ENCODE data around the gene SKAP1.

The SKAP1 gene

DNA sequence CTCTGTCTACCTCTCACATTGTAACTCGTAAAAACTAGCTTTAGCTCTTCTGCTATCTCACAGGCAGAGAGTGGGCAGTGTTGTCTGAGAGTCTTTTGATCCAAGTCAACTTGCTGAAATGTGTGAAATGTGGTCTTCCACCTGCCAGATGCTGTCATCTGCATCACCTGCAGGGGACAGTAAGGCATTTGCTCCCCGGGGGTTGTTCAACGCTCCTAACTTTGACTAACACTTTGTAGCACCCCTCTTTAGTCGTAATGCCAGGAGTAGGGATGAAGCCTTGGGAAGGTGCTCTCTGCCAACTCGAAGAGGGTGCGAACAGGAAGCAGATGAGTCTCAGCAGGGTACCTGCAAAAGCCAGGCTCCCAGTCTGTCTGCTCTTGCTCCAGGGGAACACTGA is 286.4 kb downstream of the SKAP1 start:
- no peak for DNase-seq (ENCODE audit: extremely low read depth, low read depth)
- TF ChIP-seq, protein P1, sequence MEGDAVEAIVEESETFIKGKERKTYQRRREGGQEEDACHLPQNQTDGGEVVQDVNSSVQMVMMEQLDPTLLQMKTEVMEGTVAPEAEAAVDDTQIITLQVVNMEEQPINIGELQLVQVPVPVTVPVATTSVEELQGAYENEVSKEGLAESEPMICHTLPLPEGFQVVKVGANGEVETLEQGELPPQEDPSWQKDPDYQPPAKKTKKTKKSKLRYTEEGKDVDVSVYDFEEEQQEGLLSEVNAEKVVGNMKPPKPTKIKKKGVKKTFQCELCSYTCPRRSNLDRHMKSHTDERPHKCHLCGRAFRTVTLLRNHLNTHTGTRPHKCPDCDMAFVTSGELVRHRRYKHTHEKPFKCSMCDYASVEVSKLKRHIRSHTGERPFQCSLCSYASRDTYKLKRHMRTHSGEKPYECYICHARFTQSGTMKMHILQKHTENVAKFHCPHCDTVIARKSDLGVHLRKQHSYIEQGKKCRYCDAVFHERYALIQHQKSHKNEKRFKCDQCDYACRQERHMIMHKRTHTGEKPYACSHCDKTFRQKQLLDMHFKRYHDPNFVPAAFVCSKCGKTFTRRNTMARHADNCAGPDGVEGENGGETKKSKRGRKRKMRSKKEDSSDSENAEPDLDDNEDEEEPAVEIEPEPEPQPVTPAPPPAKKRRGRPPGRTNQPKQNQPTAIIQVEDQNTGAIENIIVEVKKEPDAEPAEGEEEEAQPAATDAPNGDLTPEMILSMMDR (IDR thresholded peaks at IDR 0.05; ENCODE audit: low read depth, low read length, missing control alignments) = no peak
- no peak overlapping the region for H3K4me3 ChIP-seq (replicated peaks; ENCODE audit: low read depth, low read length)

DNA sequence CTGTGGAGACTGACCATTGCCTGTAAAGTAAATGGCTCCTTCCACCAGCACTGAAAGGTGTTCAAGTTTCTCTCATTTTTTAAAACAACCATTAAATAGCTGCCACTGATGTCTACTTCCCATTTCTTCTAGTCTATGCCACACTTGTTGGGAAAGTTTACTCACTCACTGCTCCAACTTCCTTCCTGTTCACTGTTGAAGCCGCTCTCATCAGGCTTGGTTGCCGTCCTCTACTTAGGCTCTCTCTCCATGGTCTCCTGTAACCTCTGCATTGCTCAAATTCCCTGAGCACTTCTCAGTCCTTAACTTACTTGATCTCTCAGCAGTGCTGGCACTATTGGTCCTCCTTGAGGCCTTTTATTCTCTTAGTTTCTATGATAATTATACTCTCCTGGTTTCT is 290.1 kb downstream of the SKAP1 start:
- no peak for DNase-seq (ENCODE audit: extremely low read depth, low read depth)
- no peak overlapping the region for H3K4me3 ChIP-seq (replicated peaks; ENCODE audit: low read depth, low read length)
- TF ChIP-seq, protein P1 (IDR thresholded peaks at IDR 0.05; ENCODE audit: low read depth, low read length, missing control alignments) = no peak

DNA sequence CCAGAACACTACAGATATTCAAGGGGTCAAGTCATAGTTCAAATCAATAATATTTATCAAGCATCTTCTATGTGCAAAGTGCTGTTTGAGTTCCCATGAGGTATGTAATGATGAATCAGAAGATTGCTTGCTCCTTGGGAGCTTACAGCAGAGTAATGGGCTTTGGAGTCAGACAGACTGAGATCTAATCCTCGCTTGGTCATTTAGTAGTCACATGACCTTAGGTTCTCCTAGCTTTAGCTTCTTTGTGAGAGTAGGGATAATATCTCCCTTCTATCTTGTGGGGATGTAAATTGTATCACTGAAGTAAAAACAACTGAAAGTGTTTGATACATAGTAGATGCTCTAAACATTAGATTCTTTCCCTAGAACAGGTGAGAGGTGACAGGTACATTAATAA is 292.4 kb downstream of the SKAP1 start:
- DNase-seq (ENCODE audit: extremely low read depth, low read depth) = no peak
- no peak overlapping the region for H3K4me3 ChIP-seq (replicated peaks; ENCODE audit: low read depth, low read length)
- TF ChIP-seq, protein P1 (IDR thresholded peaks at IDR 0.05; ENCODE audit: low read depth, low read length, missing control alignments) = no peak

DNA sequence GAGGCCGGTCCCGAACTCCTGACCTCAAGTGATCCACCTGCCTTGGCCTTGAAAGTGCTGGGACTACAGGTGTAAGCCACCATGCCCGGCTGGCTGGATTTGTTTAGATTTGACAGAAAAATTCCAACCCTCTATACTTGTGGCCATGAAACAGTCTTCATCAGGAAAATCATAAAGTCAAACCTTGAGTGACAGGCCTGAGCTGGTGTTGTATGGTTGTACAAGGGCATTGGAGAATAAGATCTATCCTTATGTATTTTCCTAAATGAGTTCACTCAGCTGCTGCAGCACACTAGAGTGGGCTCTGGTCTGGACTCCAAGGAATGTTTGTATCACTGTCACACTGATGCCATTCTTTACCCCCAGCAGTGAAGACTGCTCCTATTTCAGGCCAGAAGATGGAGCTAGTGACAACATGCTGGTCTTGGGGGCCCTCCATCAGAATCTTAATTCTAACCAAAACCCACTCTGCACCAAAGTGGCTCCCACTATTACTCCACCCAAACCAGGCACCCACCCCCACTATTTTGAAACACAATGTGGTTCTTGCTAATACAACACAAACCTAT is 295.0 kb downstream of the SKAP1 start:
- TF ChIP-seq, protein P1 (IDR thresholded peaks at IDR 0.05; ENCODE audit: low read depth, low read length, missing control alignments) = no peak
- no peak for DNase-seq (ENCODE audit: extremely low read depth, low read depth)
- no peak overlapping the region for H3K4me3 ChIP-seq (replicated peaks; ENCODE audit: low read depth, low read length)

DNA sequence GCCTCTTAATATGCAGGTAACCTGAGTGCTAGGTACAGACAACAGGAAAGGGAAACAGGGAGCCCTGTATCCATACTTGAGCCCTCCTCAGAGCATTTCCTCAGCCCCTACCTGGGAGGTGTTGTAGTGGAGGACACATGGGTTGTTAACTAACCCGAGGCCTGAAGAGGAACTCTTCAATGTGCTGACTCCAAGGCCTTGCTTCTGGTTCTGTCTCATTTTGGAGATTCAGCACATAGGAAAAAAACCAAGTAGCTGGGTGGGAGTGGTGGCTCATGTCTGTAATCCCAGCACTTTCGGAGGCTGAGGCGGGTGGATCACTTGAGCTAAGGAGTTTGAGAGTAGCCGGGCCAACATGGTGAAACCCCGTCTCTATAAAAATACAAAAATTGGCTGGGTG is 297.6 kb downstream of the SKAP1 start:
- no peak overlapping the region for H3K4me3 ChIP-seq (replicated peaks; ENCODE audit: low read depth, low read length)
- TF ChIP-seq, protein P1 (IDR thresholded peaks at IDR 0.05; ENCODE audit: low read depth, low read length, missing control alignments) = no peak
- no peak for DNase-seq (ENCODE audit: extremely low read depth, low read depth)

DNA sequence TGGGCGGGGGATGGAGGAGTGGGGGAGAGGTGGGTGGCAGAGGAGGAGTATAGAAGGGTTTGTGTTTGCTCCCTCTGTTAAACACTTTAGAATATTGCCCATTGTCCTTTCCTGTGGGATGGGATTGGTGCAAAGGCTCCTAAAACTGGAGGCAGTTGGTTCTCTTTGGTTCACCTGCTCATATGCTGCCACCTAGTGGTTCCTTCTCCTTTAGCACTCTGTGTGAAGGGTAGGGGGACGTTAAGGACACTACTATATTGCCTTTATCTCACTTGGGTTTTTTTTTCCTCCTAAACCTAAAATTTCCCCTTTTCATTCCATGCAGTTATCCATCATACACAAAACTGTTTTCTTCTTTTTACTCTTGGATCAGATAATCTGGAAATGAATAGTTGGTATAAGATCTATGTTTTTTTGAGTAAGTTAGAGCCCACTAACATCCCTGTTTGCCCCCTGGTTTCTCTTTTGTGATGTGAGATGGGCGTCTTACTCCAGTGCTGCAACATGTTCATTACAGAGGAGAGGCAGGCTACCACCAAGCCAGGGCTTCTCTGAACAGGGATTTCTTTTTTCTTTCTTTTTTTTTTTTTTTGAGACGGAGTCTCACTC is 298.7 kb downstream of the SKAP1 start:
- H3K4me3 ChIP-seq (replicated peaks; ENCODE audit: low read depth, low read length) = no peak overlapping the region
- TF ChIP-seq, protein P1 (IDR thresholded peaks at IDR 0.05; ENCODE audit: low read depth, low read length, missing control alignments) = peak; percentile 85
- no peak for DNase-seq (ENCODE audit: extremely low read depth, low read depth)

DNA sequence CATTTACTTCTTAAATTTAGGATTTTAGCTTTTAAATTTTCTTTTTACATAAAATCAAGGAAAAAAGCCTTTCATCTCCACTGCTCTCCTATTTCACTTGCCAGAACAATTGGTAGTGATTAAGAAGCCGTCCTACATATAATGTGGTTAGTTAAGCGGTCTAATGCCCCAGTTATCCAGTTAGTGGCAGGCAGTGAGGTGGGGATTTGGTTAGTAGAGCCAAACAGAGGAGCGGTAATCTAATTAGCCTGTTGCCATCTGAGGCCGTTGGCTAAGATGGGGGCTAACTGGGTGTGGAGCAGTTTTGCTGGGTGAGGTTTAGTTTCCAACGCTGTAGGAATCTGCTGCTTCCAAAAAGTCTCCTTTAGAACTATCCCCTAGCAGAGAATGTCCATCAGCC is 300.0 kb downstream of the SKAP1 start:
- DNase-seq (ENCODE audit: extremely low read depth, low read depth) = no peak
- TF ChIP-seq, protein P1 (IDR thresholded peaks at IDR 0.05; ENCODE audit: low read depth, low read length, missing control alignments) = no peak
- no peak overlapping the region for H3K4me3 ChIP-seq (replicated peaks; ENCODE audit: low read depth, low read length)

Measured in HFF-Myc (cell line).